Suprapubic skin (tissue), 4 donors: ENCODE data around the gene OSGEP.

Experiments
- CTCF ChIP-seq, 2 donors: fragments of 200-600 bp in 1 of 2; fragments of 450-650 bp in 1 of 2; sonication (generic) in 1 of 2; IDR thresholded peaks; one replicate each; pipeline ENCODE4 v1.5.1; 2016 to 2019; ENCODE audit warnings: antibody characterized with exemption in 2 of 2, mild to moderate bottlenecking in 1 of 2, moderate library complexity in 1 of 2
- POLR2A ChIP-seq, 2 donors: fragments of 450-650 bp; IDR thresholded peaks; one replicate each; pipeline ENCODE4 v1.6.1; 2017; ENCODE audit warnings: antibody characterized with exemption in 2 of 2, mild to moderate bottlenecking in 2 of 2, moderate library complexity in 2 of 2
- POLR2AphosphoS5 ChIP-seq, 3 donors: sonication (generic); formaldehyde crosslinking; IDR thresholded peaks; one replicate each; pipeline ENCODE4 v1.6.1; 2017; ENCODE audit warnings: antibody characterized with exemption in 3 of 3

- TF ChIP-seq CTCF (IDR thresholded peaks at IDR 0.05) (no peak), POLR2AphosphoS5 (IDR thresholded peaks at IDR 0.05) (no peak), POLR2A (IDR thresholded peaks at IDR 0.05) (no peak)
Measured at GRCh38 chr14:20403521-20403920, 51.1 kb downstream of the OSGEP start.
